GM21447 (cell line): ENCODE results near the gene PTCD1.

Experiments used
- ATAC-seq: cut with Tn5 transposase; IDR thresholded peaks from one replicate; pipeline ENCODE4 v1.9.1; 2021; ENCODE audit not compliant: unreplicated experiment

Gene PTCD1, protein sequence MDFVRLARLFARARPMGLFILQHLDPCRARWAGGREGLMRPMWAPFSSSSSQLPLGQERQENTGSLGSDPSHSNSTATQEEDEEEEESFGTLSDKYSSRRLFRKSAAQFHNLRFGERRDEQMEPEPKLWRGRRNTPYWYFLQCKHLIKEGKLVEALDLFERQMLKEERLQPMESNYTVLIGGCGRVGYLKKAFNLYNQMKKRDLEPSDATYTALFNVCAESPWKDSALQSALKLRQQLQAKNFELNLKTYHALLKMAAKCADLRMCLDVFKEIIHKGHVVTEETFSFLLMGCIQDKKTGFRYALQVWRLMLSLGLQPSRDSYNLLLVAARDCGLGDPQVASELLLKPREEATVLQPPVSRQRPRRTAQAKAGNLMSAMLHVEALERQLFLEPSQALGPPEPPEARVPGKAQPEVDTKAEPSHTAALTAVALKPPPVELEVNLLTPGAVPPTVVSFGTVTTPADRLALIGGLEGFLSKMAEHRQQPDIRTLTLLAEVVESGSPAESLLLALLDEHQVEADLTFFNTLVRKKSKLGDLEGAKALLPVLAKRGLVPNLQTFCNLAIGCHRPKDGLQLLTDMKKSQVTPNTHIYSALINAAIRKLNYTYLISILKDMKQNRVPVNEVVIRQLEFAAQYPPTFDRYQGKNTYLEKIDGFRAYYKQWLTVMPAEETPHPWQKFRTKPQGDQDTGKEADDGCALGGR

DNA sequence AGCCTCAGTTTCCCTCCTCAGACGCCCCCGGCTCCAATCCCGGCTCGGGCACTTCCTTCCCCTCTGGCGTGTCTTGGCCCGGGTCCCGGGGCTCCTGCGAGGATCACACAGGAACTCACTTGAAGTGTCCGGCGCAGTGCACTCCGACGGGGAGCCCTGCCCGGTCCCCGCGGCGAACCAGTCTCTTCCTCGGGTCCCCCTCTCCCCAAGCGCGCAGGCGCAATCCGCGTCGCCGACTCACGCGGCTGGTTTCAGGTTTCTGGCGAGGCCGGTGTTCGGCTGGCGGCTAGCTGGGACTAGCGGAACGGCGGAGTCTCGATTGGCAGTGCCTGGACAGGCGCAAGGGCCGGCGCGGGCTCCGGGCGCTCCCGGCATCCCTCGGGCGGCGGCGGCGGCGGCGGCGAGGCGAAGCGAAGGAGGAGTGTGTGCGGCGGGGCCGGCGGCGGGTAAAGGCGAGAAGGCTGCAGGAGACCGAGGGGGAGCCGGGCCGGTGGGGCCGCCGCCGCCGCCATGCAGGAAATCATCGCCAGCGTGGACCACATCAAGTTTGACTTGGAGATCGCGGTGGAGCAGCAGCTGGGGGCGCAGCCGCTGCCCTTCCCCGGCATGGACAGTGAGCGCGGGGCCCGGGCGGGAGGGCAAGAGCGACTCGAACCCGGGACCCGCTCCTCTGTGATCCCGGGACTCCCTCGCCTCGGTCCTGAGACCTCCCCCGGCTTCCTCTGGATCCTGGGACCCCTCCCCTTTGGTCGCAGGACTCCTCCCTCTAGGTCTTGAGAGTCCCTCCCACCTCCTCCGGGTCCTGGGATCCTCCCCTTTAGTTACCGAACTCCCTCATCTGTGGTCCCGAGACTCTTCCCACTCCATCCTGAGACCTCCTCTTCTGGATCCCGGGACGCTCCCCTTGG is at the start of gene PTCD1, which contains the start of gene CPSF4:
PTCD1 (minus strand) TSS at position 226 of the 908 bp plus-strand sequence. CDS start 3,556 bp downstream, outside the sequence.
CPSF4 (plus strand) TSS at position 371 of the 908 bp plus-strand sequence; CDS start at position 511, 140 bp downstream.
- peak; percentile 92 for ATAC-seq

DNA sequence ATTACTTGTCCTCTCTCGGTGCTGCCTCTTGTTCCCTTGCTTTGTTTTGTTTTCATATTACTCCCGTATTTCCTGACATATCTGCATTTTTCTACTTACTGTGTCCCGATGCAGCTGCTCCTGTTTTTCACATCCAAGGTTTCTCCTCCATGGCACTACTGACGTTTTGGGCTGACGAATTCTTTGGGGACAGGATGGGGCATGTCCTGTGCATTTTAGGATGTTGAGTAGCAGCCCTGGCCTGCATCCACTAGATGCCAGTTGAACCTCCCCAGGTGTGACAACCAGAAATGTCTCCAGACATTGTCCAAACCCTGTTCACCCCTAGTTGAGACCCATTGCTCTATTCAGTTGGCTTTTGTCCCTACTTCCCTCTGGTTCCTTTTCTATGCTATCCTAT is 46.5 kb upstream of the PTCD1 start:
- ATAC-seq, result no peak

DNA sequence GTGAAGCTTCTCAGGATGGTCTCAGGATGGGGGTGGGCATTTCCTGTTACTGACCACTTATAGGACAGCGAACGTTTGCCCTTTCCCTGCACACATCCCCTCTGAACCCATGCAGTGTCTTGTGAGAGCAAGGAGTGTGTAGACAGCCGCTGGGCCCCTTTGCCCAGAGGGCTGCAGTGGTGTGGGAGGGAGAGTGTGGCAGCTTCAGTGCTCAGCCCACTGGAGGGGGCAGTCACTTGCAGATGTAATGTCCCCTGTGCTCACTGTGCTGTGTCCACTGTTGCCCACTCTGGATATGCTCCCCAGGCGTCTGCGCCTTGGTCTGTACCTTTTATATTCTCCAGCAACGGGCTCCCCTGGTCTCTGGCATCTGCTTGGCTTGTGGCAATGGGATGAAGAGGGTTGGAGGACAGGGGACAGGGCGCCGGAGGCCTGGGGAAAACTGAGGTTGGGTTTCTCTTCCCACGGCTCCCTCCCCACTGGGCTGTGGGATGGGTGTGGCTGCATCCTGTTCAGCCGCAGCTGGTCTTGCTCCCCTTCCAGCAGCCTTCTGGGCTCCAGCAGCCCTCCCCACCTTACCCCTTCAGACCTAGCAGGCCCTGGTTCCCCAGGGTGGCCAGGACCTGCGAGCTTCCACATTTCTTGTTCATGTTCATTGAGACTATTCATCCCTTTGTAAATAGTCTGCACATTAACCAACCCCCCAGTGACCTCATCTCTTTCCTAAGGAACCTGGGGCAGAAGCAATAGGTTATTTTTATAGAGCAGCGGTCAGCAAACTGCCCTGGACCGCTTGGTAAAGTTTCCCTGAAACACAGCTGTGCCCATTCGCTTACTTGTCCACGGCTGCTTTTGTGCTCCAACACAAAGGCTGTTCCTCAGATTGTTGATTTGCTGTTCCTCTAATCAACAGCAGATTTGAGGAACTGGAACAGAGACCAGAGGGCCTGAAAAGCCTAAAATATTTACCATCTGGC is 40.2 kb upstream of the PTCD1 start:
- ATAC-seq, result no peak

DNA sequence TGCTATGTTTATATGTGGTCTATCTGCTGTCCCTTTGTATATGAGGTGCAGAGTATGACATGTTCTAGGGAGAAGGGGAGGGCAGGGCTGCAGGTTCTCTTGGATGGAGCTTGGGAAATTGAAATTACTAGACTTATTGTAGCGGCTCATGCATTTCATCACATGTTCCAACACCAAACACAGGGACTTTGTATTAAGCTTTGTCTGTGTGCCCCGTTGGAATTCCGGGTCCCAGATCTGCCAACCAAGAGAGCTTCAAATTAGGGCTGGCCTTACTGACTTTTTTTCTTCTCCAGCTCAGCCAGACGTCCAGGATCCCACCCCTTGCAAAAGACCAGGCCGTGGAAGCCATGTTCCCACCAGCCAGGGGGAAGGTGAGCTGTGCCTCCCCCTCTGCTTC is 37.5 kb upstream of the PTCD1 start:
- no peak for ATAC-seq

DNA sequence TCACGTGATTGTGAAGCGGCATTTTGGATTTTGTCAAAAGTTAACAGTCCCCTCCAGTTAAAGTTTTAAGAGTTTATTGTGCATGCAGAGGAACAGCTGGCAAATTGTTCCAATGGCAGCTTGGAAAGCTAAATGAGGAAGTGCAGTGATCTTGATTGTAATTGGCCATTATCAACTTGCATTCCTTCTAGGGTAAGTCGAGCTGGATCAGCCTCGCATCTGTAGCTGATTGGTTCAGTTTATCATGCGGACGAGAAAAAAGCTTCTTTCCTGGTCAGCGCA is 34.7 kb upstream of the PTCD1 start:
- ATAC-seq, result peak; percentile 19

DNA sequence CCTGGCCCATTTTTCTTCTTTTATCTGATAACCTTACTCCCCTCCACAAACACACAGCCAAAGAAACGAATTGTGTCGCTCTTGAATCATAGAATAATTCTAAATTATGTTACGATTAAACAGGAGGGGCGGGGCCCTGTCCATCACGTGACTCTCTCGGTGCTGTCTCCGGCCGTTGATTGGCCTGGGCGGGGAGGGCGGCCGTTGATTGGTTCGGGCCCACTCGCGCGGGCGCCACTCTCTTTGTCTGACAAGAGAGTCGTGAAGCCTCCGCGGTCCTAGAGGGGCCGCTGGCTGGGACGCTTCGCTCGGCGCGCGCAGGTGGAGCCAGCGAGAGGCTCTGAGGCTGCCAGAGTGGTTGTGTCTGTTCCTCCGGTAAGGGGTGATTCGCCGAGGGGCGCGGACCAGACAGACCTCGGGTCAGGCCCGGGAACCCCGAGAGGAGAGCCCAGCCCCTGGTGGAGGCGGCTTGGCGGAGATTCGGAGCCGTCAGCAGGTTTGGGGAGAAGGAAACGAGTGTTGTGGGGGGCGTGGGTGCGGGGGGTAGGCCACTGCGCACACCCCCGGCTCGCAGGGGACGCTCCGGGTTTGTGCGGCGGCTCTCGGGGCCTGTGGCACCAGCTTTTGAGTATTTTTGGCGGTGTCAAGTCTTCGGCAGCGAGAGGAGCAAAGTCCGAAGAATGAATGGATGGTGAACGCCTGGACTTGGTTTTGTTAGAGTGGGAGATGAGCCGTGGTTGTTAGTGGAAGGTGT is 34.1 kb upstream of the PTCD1 start, which contains the start of gene ZNF789:
ZNF789 (plus strand) TSS at position 330 of the 754 bp plus-strand sequence. CDS start 3,567 bp downstream, outside the sequence.
- peak; percentile 93 for ATAC-seq

DNA sequence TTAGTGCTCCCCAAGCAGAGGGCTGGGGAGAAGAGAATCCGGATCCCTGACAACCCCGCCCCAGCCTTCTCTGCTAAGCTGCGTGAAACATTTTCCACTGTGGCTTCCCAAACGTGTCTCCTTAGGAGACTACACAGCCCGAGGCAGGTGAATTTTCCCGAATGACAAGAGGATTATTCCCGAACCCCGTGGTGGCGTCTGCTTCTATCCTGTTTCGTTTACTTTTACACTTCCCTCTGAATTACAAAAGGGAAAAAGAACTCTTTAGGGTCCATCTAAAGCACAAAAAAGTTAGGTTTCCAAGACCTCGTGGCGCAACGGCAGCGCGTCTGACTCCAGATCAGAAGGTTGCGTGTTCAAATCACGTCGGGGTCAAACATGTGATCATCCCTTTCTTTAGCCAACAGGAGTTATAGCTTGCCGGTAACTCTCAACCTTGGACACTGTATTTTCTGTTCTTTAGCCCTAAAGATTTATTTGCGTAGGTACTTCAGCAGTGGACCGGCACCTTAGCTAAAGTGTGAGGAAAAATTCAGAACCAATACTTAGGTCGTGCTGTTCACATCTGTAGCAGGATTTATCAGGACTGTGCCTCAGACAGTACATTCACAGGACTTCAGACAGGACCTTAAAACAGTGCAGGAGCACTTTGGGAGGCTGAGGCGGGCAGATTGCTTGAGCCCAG is 30.9 kb upstream of the PTCD1 start:
- no peak for ATAC-seq

DNA sequence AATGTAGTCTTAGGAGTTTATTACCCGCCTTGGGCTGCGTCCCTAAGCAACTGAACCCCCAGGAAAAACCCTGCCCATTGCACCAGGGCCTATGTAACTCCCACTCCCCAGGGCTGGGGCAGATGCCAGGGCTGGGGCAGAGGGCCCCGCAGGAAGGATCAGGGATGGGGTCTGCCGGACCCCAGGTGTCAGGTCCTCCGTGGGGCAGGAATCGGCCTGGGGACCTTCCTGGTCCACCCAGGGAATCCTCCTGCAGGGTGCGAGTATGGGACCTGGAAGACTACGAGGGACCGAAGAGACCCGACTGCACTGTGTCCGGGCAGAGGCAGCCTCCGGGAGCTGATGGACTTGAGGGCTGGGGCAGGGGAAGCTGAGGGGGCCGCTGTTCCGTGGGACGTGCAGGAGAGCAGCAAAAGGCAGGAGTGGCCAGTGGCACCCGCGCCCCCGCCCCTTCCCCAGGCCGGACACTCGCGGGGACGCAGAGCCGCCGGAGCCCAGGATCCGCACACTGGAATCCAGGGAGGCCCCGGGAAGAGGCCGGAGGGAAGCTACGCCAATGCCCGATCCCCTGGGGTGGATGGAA is 29.8 kb upstream of the PTCD1 start:
- ATAC-seq, result no peak

DNA sequence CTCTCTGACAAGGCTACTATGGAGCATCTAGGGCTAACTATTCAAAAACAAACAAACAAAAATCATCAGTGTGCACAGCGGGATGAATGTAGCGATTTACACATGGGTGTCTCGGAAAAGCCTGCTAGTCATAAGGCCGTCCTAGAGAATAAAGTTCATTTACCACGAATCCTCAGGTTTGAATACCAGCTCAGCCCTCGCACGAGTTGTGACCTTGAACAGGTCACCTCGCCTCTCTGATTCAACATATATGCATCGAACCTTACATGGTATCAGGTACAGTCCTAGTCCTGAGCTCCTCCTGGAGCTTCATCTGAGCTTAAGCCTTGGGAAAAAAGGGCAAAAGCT is 26.8 kb upstream of the PTCD1 start:
- ATAC-seq, result no peak

DNA sequence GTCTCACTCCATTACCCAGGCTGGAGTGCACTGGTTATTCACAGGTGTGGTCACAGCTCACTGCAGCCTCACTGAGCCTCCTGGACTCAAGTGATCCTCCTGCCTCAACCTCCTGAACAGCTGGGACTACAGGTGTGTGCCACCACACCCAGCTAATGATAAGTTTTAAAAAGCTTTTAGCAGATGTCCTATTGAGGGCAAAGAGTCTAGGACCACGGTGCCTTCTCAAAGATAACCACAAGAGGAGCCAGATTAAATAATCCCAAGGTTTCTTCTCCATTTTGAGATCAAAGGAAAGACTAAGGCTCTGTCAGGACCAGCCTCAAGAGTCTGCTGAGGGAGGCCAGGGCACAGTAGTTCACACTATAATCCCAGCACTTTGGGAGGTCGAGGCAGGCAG is 22.6 kb upstream of the PTCD1 start:
- no peak for ATAC-seq

DNA sequence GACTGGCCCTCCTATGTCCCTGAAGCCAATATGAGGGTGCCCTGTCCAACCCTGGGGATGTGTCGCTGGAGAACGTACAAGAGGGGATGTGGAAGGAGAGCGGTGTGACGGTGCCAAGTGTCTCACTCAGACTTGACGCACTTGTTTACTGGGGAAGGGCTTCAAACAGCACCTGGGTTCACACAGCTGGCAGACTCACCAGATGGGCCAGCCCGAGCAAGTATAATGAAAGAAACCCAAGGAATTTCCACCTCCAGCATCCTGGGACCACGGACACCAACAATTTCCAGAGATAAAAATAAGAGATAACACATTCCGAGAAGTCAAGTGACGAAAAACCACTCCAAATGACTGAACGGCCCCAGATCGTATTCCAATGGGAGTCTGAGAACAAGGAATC is 22.1 kb upstream of the PTCD1 start:
- no peak for ATAC-seq

DNA sequence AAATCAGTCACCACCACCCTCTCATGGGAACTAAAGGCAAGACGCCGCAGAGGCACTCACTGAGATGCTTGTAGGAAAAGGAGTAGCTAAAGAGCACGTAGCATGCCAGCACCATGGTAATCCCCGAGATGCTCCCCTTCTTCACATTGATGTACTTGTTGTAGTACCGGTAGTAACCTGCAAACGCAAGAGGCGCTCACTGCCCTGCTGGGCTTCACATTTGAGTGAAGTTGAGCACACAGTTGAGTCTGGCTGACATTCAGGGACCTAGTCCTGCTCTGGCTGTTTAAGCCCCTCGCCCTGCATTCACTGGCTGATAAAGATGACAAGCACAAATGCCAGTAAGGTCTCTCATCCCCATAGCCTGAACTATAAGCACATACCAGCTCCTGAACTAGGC is 20.5 kb upstream of the PTCD1 start:
- ATAC-seq, result no peak

DNA sequence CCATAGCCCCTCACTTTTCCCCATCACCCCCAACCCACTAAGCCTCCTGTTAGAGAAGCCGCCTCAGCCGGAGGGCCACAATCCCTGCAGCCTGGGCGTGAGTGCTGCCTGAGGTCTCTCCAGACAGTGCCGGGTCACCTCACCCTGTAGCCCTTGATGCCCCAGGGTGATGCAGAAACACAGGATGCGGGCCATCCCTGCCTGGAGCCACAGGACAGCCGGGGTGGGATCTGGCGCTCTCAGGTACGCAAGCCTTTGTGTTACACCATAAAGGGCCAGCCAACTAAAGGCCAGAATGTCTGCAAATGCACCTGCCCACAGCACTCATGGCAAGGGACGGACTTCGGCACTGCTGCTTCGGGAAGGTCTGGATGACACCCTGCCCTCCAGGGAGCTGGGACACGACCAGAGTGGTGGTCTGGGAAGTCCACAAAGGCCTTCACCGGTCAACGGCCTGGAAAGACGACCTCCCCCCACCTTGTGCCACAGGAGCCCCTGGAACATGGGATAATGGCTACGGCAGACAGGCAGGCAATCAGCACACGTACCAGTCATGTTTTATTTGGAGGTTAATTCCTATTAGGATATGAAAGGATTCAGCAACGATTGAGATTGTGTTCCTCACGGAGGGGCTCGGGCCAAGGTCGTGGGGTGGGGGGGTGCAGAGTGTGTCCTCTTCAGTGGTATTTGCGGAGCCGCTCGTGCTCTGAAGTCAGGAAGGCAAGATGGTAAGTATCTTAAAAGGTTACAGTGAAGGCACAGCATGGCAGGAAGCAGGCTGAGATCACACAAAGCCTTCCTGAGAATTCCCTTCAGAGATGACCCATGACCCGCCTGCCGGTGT is 19.3 kb upstream of the PTCD1 start:
- ATAC-seq, result no peak

DNA sequence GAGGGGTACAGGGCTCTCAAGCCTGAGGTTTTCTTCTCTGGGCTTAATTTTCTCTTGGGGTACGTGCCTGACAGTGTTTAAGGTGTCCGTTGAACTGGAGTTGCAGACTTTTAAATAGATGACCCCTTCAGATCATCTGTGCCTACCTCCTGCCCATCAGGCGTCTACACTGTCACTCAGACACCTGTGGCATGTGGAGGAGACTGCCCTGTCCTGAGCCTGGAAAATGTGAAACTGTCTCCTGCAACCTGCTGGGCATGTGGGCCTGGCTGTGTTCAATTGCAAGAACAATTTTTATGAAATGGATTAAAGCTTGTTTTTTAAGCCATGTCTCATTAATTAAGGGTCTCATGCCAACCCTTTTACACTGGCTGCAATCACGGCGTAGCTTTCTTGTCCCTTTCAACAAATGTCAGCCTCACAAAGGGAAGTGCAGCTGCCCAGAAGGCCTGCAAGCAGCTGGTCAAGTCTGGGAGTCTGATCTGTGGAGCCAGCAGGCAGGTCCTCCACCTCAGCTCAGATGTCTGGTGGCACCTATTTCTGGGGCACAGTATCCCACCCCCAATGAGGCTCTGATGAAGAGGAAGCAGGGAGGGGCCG is 18.6 kb upstream of the PTCD1 start:
- ATAC-seq, result no peak

DNA sequence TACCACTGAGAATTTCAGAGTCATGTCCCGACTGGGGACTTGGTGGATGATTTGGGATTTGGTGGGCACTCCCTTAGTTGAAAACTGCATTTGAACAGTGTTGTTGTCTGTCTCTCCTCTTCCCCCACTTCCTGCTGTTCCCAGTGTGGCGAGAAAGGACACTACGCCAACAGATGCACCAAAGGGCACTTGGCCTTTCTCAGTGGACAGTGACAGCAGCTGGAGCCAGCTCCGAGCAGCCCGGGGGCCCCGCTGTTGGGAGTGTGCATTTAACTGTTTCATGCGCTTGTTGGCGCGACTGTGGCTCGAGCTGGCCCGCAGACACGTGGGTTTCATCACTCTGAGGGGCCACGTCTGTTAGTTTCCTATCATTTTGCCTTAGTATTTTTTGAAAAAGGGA is 17.7 kb upstream of the PTCD1 start:
- no peak for ATAC-seq

DNA sequence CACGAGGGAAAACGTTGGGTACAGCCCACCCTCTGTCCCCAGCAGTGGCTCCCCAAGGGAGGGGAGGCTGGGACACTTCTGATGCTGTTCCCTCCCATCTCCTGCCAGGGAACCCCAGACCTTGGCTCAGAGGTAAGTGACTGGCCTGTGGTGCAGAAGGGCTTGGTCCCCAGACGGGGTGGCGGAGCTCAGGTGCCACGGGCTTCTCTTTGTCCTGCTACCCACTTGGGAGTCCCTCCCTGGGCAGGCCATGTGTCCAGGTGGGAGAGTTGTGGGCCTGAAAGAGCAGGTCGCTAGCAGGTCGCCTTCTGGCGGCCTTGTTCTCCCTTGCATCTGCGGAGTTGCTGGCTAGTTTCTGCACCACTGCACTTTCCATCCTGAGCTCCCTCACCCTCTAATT is 17.3 kb upstream of the PTCD1 start:
- ATAC-seq, result no peak

DNA sequence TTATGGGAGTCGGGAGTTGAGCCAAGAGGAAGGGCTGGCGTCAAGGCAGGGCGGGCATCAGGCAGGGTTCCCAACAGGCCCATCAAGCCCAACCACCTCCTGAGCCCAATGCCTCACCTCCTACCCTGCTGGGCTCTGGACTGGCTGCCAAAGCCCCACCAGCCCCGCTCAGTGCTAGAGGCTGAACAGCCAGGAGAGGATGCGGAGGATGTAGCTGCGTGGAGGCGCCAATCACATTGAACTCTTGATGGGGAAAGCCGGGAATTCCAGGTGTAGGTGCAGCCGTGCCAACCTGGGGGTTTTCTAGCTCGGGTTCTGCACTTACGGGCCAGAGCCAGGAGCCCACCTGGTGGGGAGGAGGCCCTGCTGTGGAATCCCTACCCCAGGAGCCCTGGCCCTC is 14.5 kb upstream of the PTCD1 start:
- ATAC-seq, result no peak
